Esophagus squamous epithelium (tissue), 5 donors: ENCODE measurements around the gene RAD52. TPM values are rescaled to one million over a fixed set of nuclear protein-coding genes. Genes with fewer than 3 reads are reported as not detected.

Experiments used
- DNase-seq: peaks from one replicate; lab custom pipeline; 2025; lab: John Stamatoyannopoulos, UW
- H3K27ac ChIP-seq, 4 donors: fragments of 200-600 bp; sonication (generic); one replicate each; pipeline ENCODE4 v1.5.1; 2016 to 2019; ENCODE audit warnings: mild to moderate bottlenecking in 1 of 4
- H3K27me3 ChIP-seq, 4 donors: fragments of 200-600 bp; sonication (generic); 1 replicate in 3 of 4; 2 replicates in 1 of 4; pipeline versions ENCODE4 v1.5.1 to v1.6.0; 2017 to 2021; ENCODE audit warnings: antibody characterized with exemption in 1 of 4
- H3K36me3 ChIP-seq, 3 donors: fragments of 200-600 bp; sonication (generic); one replicate each; pipeline ENCODE4 v1.5.1; 2016 to 2019
- H3K4me1 ChIP-seq, 3 donors: fragments of 200-600 bp; sonication (generic); one replicate each; pipeline ENCODE4 v1.5.1; 2017 to 2019
- H3K4me3 ChIP-seq, 4 donors: fragments of 200-600 bp; sonication (generic); 1 replicate in 3 of 4; 2 replicates in 1 of 4; pipeline ENCODE4 v1.5.1; 2016 to 2019; ENCODE audit warnings: mild to moderate bottlenecking in 2 of 4, moderate library complexity in 1 of 4
- H3K9me3 ChIP-seq, 3 donors: fragments of 200-600 bp; sonication (generic); one replicate each; pipeline ENCODE4 v1.5.1; 2016 to 2019
- CTCF ChIP-seq, 6 experiments: fragments of 450-650 bp in 4 of 6; fragments of 200-600 bp in 2 of 6; sonication (generic) in 2 of 6; IDR thresholded peaks; one replicate each; pipeline ENCODE4 v1.5.1; 2016 to 2019; ENCODE audit warnings: antibody characterized with exemption in 6 of 6, mild to moderate bottlenecking in 4 of 6, moderate library complexity in 4 of 6
- POLR2A ChIP-seq, 4 donors: fragments of 450-650 bp; IDR thresholded peaks; one replicate each; pipeline ENCODE4 v1.6.1; 2017; ENCODE audit warnings: antibody characterized with exemption in 4 of 4, mild to moderate bottlenecking in 4 of 4, moderate library complexity in 3 of 4
- WGBS, 2 donors: methylation state at CpG; one replicate each; pipeline ENCODE4 v1.1.5; 2018; 5-methylcytosine and 5-hydroxymethylcytosine counted together
- intact Hi-C: fragments of 100-400 bp; cut with DNase I; formaldehyde crosslinking; loops from one replicate; pipeline ENCODE4 v1.15.0; 2022
- total RNA-seq, 4 donors: library from RNA; depleted of rRNA; stranded (reverse); fragments of >200 nt; gene quantifications; one replicate each; pipeline ENCODE4 v1.1.0, GENCODE V29; 2016
- donor health status: DM: yes; HTN: yes; CAD: no.

RAD52 gene
- total RNA-seq, 4 donors from 2014 or later, result 6.2 to 8.0 (median 7.5) TPM

- 71 to 75% methylated on average over 2 of the region's 2 CpGs for WGBS, 2 donors
- Histone ChIP-seq H3K4me3 (peak overlapping the region in 1 of 4 donors; percentile 12), H3K27me3 (no peaks in the 10 kb centered on the region), H3K4me1 (peaks cover 7 to 48% (median 22%) of the 10 kb centered on the region in 3 donors), H3K9me3 (no peaks in the 10 kb centered on the region), H3K27ac (peak overlapping the region in 2 of 4 donors; percentile 99), H3K36me3 (no peaks in the 10 kb centered on the region)
- intact Hi-C loops, result no loop called here
- no peak for DNase-seq
- TF ChIP-seq CTCF (IDR thresholded peaks at IDR 0.05), result no peak
- TF ChIP-seq POLR2A (IDR thresholded peaks at IDR 0.05), result no peak
Measured at GRCh38 chr12:989051-989450, 39.6 kb upstream of the RAD52 start.

DNA sequence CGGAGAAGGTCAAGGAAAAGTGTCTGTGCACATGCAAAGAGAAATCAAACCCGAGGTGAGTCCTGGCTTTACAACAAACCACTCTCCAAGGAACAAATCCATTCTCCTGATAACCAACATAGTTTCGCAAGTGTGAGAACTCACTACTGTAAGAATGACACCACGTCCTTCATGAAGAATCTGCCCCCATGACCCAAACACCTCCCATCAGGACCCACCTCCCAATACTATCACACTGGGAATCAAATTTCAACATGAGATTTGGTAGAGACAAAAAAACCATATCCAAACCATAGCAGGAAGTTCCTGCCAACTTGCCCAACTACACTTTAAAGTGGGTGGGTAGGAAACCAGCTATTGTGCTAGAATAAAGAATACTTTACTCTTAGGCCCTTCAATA is 39.2 kb upstream of the RAD52 start:
- H3K9me3 ChIP-seq, result no peaks in the 10 kb centered on the region
- TF ChIP-seq POLR2A (IDR thresholded peaks at IDR 0.05), result no peak
- no peak for TF ChIP-seq CTCF (IDR thresholded peaks at IDR 0.05)
- no peaks in the 10 kb centered on the region for H3K27me3 ChIP-seq
- H3K36me3 ChIP-seq, result no peaks in the 10 kb centered on the region
- 69 to 79% methylated on average over 4 of the region's 4 CpGs for WGBS, 2 donors
- no peak for DNase-seq
- H3K27ac ChIP-seq, result peak overlapping the region in 2 of 4 donors; percentile 99
- intact Hi-C loops, result no loop called here
- H3K4me3 ChIP-seq, result peak overlapping the region in 1 of 4 donors; percentile 12
- peaks cover 7 to 44% (median 22%) of the 10 kb centered on the region in 3 donors for H3K4me1 ChIP-seq

GRCh38 chr12:981961-982360 is 32.5 kb upstream of the RAD52 start:
- H3K36me3 ChIP-seq, result no peaks in the 10 kb centered on the region
- no peaks in the 10 kb centered on the region for H3K27me3 ChIP-seq
- no peaks in the 10 kb centered on the region for H3K9me3 ChIP-seq
- DNase-seq, result no peak
- intact Hi-C loops, result no loop called here
- H3K4me3 ChIP-seq, result no peak overlapping the region
- WGBS, 2 donors, result 73 to 90% methylated on average over 3 of the region's 3 CpGs
- H3K4me1 ChIP-seq, result no peaks in the 10 kb centered on the region
- no peak overlapping the region for H3K27ac ChIP-seq
- no peak for TF ChIP-seq CTCF (IDR thresholded peaks at IDR 0.05)
- no peak for TF ChIP-seq POLR2A (IDR thresholded peaks at IDR 0.05)

- intact Hi-C loops, result no loop called here
- 86 to 89% methylated on average over 7 to 8 of the region's 8 CpGs for WGBS, 2 donors
- no peaks in the 10 kb centered on the region for H3K27me3 ChIP-seq
- no peaks in the 10 kb centered on the region for H3K36me3 ChIP-seq
- DNase-seq, result no peak
- no peaks in the 10 kb centered on the region for H3K4me1 ChIP-seq
- no peak for TF ChIP-seq CTCF (IDR thresholded peaks at IDR 0.05)
- H3K27ac ChIP-seq, result no peak overlapping the region
- no peak overlapping the region for H3K4me3 ChIP-seq
- no peaks in the 10 kb centered on the region for H3K9me3 ChIP-seq
Measured at GRCh38 chr12:981176-981828, 31.8 kb upstream of the RAD52 start.

DNA sequence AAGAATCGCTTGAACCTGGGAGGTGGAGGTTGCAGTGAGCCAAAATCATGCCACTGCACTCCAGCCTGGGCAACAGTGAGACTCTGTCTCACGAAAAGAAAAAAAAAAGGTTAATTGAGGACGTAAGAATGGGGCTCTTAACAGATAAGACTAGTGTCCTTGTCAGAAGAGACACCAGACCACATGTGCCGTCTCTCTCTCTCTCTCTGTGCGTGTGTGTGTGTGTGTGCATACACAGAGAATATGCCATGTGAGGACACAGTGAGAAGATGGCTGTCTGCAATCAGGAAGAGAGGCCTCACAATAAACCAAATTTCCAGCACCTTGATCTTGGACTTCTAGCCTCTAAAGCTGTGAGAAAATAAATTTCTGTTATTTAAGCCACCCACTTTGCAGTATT is 29.9 kb upstream of the RAD52 start:
- intact Hi-C loops, result no loop called here
- H3K27me3 ChIP-seq, result no peaks in the 10 kb centered on the region
- H3K36me3 ChIP-seq, result peaks cover 0 to 5% (median 0%) of the 10 kb centered on the region in 3 donors
- WGBS, 2 donors, result 75 to 84% methylated on average over 4 to 5 of the region's 5 CpGs
- no peak for DNase-seq
- no peaks in the 10 kb centered on the region for H3K9me3 ChIP-seq
- no peak overlapping the region for H3K27ac ChIP-seq
- H3K4me3 ChIP-seq, result no peak overlapping the region
- TF ChIP-seq CTCF (IDR thresholded peaks at IDR 0.05) (no peak), POLR2A (IDR thresholded peaks at IDR 0.05) (no peak)
- H3K4me1 ChIP-seq, result no peaks in the 10 kb centered on the region
